Pancreas (tissue), 10 donors: ENCODE results near the gene BTBD9. TPM values are rescaled to one million over a fixed set of nuclear protein-coding genes. Genes with fewer than 3 reads are reported as not detected.

Experiments used
- ATAC-seq, 4 donors: fragments of 200-7000 bp; cut with Tn5 transposase; one replicate each; pipeline versions ENCODE4 v1.8.0 to v1.9.1; 2020; ENCODE audit warnings: mild to moderate bottlenecking in 4 of 4, moderate library complexity in 4 of 4
- DNase-seq, 6 donors: peaks; one replicate each; pipeline ENCODE4 v3.0.0-alpha.2; 2020
- FAIRE-seq: peaks from 2 replicates; lab custom pipeline; 2012; peaks lifted over from hg19 to GRCh38; lab: Jason Lieb, UNC
- H3K27ac ChIP-seq, 4 donors: fragments of 200-600 bp; sonication (generic); 1 replicate in 3 of 4; 2 replicates in 1 of 4; pipeline versions ENCODE4 v1.5.0 to v1.8.0; 2020
- H3K27me3 ChIP-seq, 4 donors: fragments of 200-600 bp; one replicate each; pipeline ENCODE4 v1.8.0; 2021
- H3K36me3 ChIP-seq, 3 donors: fragments of 200-600 bp; sonication (generic) in 1 of 3; one replicate each; pipeline versions ENCODE4 v1.5.0 to v1.8.0; 2020 to 2021
- H3K4me1 ChIP-seq, 3 donors: fragments of 200-600 bp; one replicate each; pipeline ENCODE4 v1.8.0; 2021
- H3K4me3 ChIP-seq, 4 donors: fragments of 200-600 bp; sonication (generic) in 2 of 4; one replicate each; pipeline versions ENCODE4 v1.5.0 to v1.8.0; 2020 to 2021
- H3K9me3 ChIP-seq, 4 donors: fragments of 200-600 bp; one replicate each; pipeline ENCODE4 v1.8.0; 2021
- CTCF ChIP-seq, 4 donors: fragments of 200-600 bp; sonication (generic) in 3 of 4; IDR thresholded peaks; one replicate each; pipeline versions ENCODE4 v1.5.0 to v1.8.0; 2021; ENCODE audit warnings: antibody characterized with exemption in 4 of 4
- WGBS, 2 donors: extraction: QIAGEN DNeasy Blood & Tissue Kit; methylation state at CpG; one replicate each; pipeline ENCODE4 v1.1.7; 2013; 5-methylcytosine and 5-hydroxymethylcytosine counted together
- intact Hi-C, 3 donors: fragments of 100-400 bp; cut with DNase I; formaldehyde crosslinking; loops; one replicate each; pipeline versions ENCODE4 v1.11.1 to v1.14.2; 2022
- polyA plus RNA-seq, 2 donors: library from polyadenylated mRNA; stranded (reverse); fragments of 200-250 nt; gene quantifications; one replicate each; pipeline ENCODE4 v1.2.3, GENCODE V29; 2013
- total RNA-seq, 6 donors: library from RNA; stranded (reverse); fragmentation: NEBNext Ultra II Directional in 4 of 6; extraction: Animal tissue kit (Norgen Biotek cat#: 25700) in 4 of 6; gene quantifications; one replicate each; pipeline versions ENCODE4 v1.2.1 to v1.2.4, GENCODE V29; 2021 to 2023
- donor health status: healthy with polysubstance abuse.
- donor health status: DM: no; HTN: no; CAD: no; lungs with moderate emphysema.
- donor health status: DM: no; HTN: no; CAD: no.
- donor health status: control.
- donor health status: control.
- donor health status: Bipolar disorder and iron deficiency.
- donor health status: DM: yes; HTN: yes; CAD: no.
- donor health status: DM: no; HTN: no; CAD: no.
- donor health status: DM: no; HTN: no; CAD: no.
- donor health status: DM: yes; HTN: yes; CAD: no.

The BTBD9 gene
- total and polyA plus RNA-seq, 8 donors, result 2.2 to 11.0 (median 7.1) TPM

GRCh38 chr6:38271081-38271480, 368.6 kb downstream of the BTBD9 start:
- Histone ChIP-seq H3K9me3 (no peaks in the 10 kb centered on the region), H3K4me1 (no peaks in the 10 kb centered on the region), H3K36me3 (no peaks in the 10 kb centered on the region), H3K4me3 (no peak overlapping the region), H3K27ac (no peak overlapping the region), H3K27me3 (no peaks in the 10 kb centered on the region)
- FAIRE-seq (no peak), ATAC-seq (no peak), DNase-seq (no peak)
- no peak for TF ChIP-seq CTCF (IDR thresholded peaks at IDR 0.05)
- intact Hi-C loops, result no loop called here

- no peak for DNase-seq
- Histone ChIP-seq H3K9me3 (no peaks in the 10 kb centered on the region), H3K4me1 (no peaks in the 10 kb centered on the region), H3K27ac (no peak overlapping the region), H3K36me3 (no peaks in the 10 kb centered on the region), H3K4me3 (no peak overlapping the region), H3K27me3 (no peaks in the 10 kb centered on the region)
- TF ChIP-seq CTCF (IDR thresholded peaks at IDR 0.05), result no peak
- intact Hi-C loops, result no loop called here
- no peak for FAIRE-seq
- WGBS, 2 donors, result 88 to 100% methylated on average over 1 of the region's 1 CpG
- no peak for ATAC-seq
Observed at GRCh38 chr6:38270367-38270766, 369.4 kb downstream of the BTBD9 start.

GRCh38 chr6:38269461-38270172, 370.1 kb downstream of the BTBD9 start:
- Histone ChIP-seq H3K27me3 (no peaks in the 10 kb centered on the region), H3K4me1 (no peaks in the 10 kb centered on the region), H3K9me3 (no peaks in the 10 kb centered on the region), H3K27ac (no peak overlapping the region), H3K4me3 (no peak overlapping the region), H3K36me3 (no peaks in the 10 kb centered on the region)
- 78 to 82% methylated on average over 9 of the region's 9 CpGs for WGBS, 2 donors
- ATAC-seq (no peak), FAIRE-seq (no peak), DNase-seq (no peak)
- no peak for TF ChIP-seq CTCF (IDR thresholded peaks at IDR 0.05)
- intact Hi-C loops, result no loop called here

GRCh38 chr6:38268342-38268741, 371.4 kb downstream of the BTBD9 start:
- DNase-seq (no peak), FAIRE-seq (no peak), ATAC-seq (no peak)
- intact Hi-C loops, result no loop called here
- Histone ChIP-seq H3K4me1 (no peaks in the 10 kb centered on the region), H3K27ac (no peak overlapping the region), H3K4me3 (no peak overlapping the region), H3K36me3 (no peaks in the 10 kb centered on the region), H3K9me3 (no peaks in the 10 kb centered on the region), H3K27me3 (no peaks in the 10 kb centered on the region)
- no peak for TF ChIP-seq CTCF (IDR thresholded peaks at IDR 0.05)
- WGBS, 2 donors, result 80 to 90% methylated on average over 4 of the region's 4 CpGs

GRCh38 chr6:38266921-38267354, 372.8 kb downstream of the BTBD9 start:
- H3K36me3 ChIP-seq, result no peaks in the 10 kb centered on the region
- no peak overlapping the region for H3K27ac ChIP-seq
- H3K9me3 ChIP-seq, result no peaks in the 10 kb centered on the region
- no peaks in the 10 kb centered on the region for H3K27me3 ChIP-seq
- 94 to 99% methylated on average over 7 of the region's 7 CpGs for WGBS, 2 donors
- no peaks in the 10 kb centered on the region for H3K4me1 ChIP-seq
- DNase-seq (no peak), FAIRE-seq (no peak), ATAC-seq (no peak)
- no peak for TF ChIP-seq CTCF (IDR thresholded peaks at IDR 0.05)
- no peak overlapping the region for H3K4me3 ChIP-seq
- intact Hi-C loops, result no loop called here
